GM21723 (cell line): ENCODE data around the gene BABAM1.

Source experiments
- ATAC-seq: cut with Tn5 transposase; IDR thresholded peaks from one replicate; pipeline ENCODE4 v1.9.1; 2021; ENCODE audit warnings: mild to moderate bottlenecking, moderate library complexity; ENCODE audit not compliant: unreplicated experiment

The BABAM1 gene

GRCh38 chr19:17243211-17243829 lies 23.9 kb upstream of the BABAM1 start:
- no peak for ATAC-seq

- no peak for ATAC-seq
These were observed 23.2 kb upstream of the BABAM1 start for GRCh38 chr19:17243830-17244617.

GRCh38 chr19:17244618-17245534 lies 22.4 kb upstream of the BABAM1 start:
- ATAC-seq = no peak

GRCh38 chr19:17245535-17245984 lies 21.7 kb upstream of the BABAM1 start, which contains the start of gene NR2F6:
NR2F6 (minus strand) TSS chr19:17245919; CDS start chr19:17245220, 699 bp downstream.
- no peak for ATAC-seq

GRCh38 chr19:17246681-17247425 lies 20.4 kb upstream of the BABAM1 start:
- no peak for ATAC-seq

GRCh38 chr19:17248011-17248776 lies 19.0 kb upstream of the BABAM1 start:
- no peak for ATAC-seq

GRCh38 chr19:17249887-17250548 lies 17.2 kb upstream of the BABAM1 start:
- no peak for ATAC-seq

- ATAC-seq = no peak
These were observed 12.6 kb upstream of the BABAM1 start for GRCh38 chr19:17254636-17255035.

- no peak for ATAC-seq
These were observed 12.1 kb upstream of the BABAM1 start for GRCh38 chr19:17255150-17255621.

- ATAC-seq = no peak
These were observed 11.1 kb upstream of the BABAM1 start for GRCh38 chr19:17256130-17256529.

- no peak for ATAC-seq
These were observed 8.0 kb upstream of the BABAM1 start for GRCh38 chr19:17259118-17259780.

GRCh38 chr19:17259934-17260333 lies 7.3 kb upstream of the BABAM1 start:
- no peak for ATAC-seq

- peak; percentile 82 for ATAC-seq
These were observed 6.4 kb upstream of the BABAM1 start for GRCh38 chr19:17260842-17261325.

- ATAC-seq = no peak
These were observed 4.7 kb upstream of the BABAM1 start for GRCh38 chr19:17262557-17262956.

GRCh38 chr19:17263712-17264640 lies 3.3 kb upstream of the BABAM1 start:
- ATAC-seq = no peak

GRCh38 chr19:17264641-17264979 lies 2.6 kb upstream of the BABAM1 start, which contains the start of gene USHBP1:
USHBP1 (minus strand) TSS chr19:17264745; CDS start chr19:17264299, 446 bp downstream.
- ATAC-seq = no peak

GRCh38 chr19:17266026-17266425 lies 1.2 kb upstream of the BABAM1 start:
- no peak for ATAC-seq
